Measurements from ENCODE around the gene PSD4. TPM values are rescaled to one million over a fixed set of nuclear protein-coding genes. Genes with fewer than 3 reads are reported as not detected.
A peak's percentile ranks its signal among the peaks of the same experiment; 100 is the strongest.

PSD4 gene
- total and polyA plus RNA-seq, 2 of the 8 experiments (the other 6 are each of a cell fraction or from before 2014, with no cell fraction given), result 0.53 to 1.2 TPM

GRCh38 chr2:113138428-113139322 lies 35.1 kb upstream of the PSD4 start:
- POLR2A ChIA-PET (ENCODE audit: partially characterized antibody), result no interaction called here
- no peak for TF ChIP-seq KDM4A (IDR thresholded peaks at IDR 0.05; ENCODE audit: low read depth, low read length, severe bottlenecking)
- no peak for TF ChIP-seq FOSL1 (IDR thresholded peaks at IDR 0.05; ENCODE audit: insufficient read depth, low read depth, low read length)
- TF ChIP-seq POU5F1 (IDR thresholded peaks at IDR 0.05; ENCODE audit: low read depth, low read length), result no peak
- peak; percentile 49 to 64 for TF ChIP-seq RAD21 (IDR thresholded peaks at IDR 0.05 in 1 of 2, conservative IDR thresholded peaks at IDR 0.05 in 1 of 2; ENCODE audit: low read depth in 2 of 2, low read length in 2 of 2)
- TF ChIP-seq MAFK (IDR thresholded peaks at IDR 0.05; ENCODE audit: low read depth, low read length), result no peak
- TF ChIP-seq, protein P1, sequence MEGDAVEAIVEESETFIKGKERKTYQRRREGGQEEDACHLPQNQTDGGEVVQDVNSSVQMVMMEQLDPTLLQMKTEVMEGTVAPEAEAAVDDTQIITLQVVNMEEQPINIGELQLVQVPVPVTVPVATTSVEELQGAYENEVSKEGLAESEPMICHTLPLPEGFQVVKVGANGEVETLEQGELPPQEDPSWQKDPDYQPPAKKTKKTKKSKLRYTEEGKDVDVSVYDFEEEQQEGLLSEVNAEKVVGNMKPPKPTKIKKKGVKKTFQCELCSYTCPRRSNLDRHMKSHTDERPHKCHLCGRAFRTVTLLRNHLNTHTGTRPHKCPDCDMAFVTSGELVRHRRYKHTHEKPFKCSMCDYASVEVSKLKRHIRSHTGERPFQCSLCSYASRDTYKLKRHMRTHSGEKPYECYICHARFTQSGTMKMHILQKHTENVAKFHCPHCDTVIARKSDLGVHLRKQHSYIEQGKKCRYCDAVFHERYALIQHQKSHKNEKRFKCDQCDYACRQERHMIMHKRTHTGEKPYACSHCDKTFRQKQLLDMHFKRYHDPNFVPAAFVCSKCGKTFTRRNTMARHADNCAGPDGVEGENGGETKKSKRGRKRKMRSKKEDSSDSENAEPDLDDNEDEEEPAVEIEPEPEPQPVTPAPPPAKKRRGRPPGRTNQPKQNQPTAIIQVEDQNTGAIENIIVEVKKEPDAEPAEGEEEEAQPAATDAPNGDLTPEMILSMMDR (IDR thresholded peaks at IDR 0.05; ENCODE audit: control extremely low read depth in 1 of 3, insufficient read depth in 1 of 3, low read depth in 1 of 3, low read length in 3 of 3), result peak in 2 of 3 experiments; percentile 62 to 73; a peak in 3 of 4 replicates
- TF ChIP-seq BACH1 (IDR thresholded peaks at IDR 0.05; ENCODE audit: low read length), result no peak
- no peak for TF ChIP-seq ASH2L (IDR thresholded peaks at IDR 0.05; ENCODE audit: low read length)
- TF ChIP-seq TCF12 (IDR thresholded peaks at IDR 0.05; ENCODE audit: low read depth, low read length), result no peak

More at GRCh38 chr2:113138428-113139322, 35.1 kb upstream of the PSD4 start:
- Histone ChIP-seq H3K9me3 (ENCODE audit: insufficient read depth in 2 of 2, low read depth in 1 of 2, low read length in 1 of 2) (no peaks in the 10 kb centered on the region), H3K23me2 (ENCODE audit: low read depth, low read length) (no peaks in the 10 kb centered on the region), H4K91ac (replicated peaks; ENCODE audit: insufficient read length, low read length) (no peak overlapping the region), H4K20me1 (replicated peaks in 1 of 2; ENCODE audit: control insufficient read depth in 1 of 2, insufficient read depth in 2 of 2, low read length in 2 of 2) (no peaks in the 10 kb centered on the region), H3K14ac (ENCODE audit: insufficient read length) (no peak overlapping the region), H2BK15ac (ENCODE audit: low read length) (no peak overlapping the region), H2BK20ac (ENCODE audit: low read length) (no peak overlapping the region), H3K27me3 (replicated peaks in 1 of 4; ENCODE audit: control insufficient read depth in 3 of 4, extremely low read depth in 1 of 4, insufficient read depth in 3 of 4, low read length in 3 of 4) (no peaks in the 10 kb centered on the region), H3K4me3 (ENCODE audit: extremely low read depth in 1 of 4, insufficient read depth in 2 of 4, low read depth in 3 of 4, low read length in 4 of 4) (no peak overlapping the region), H2BK5ac (ENCODE audit: low read depth, low read length) (no peak overlapping the region), H3K4me1 (replicated peaks in 1 of 4; ENCODE audit: control insufficient read depth in 3 of 4, insufficient read depth in 4 of 4, low read length in 3 of 4) (no peaks in the 10 kb centered on the region), H4K5ac (ENCODE audit: insufficient read length, low read depth, low read length) (no peak overlapping the region), H3K79me1 (ENCODE audit: low read depth, low read length) (no peaks in the 10 kb centered on the region), H3K4ac (replicated peaks; ENCODE audit: insufficient read length, low read depth, low read length) (no peak overlapping the region), H2BK120ac (replicated peaks; ENCODE audit: low read depth, low read length) (no peak overlapping the region), H3K79me2 (ENCODE audit: control insufficient read depth in 1 of 2, insufficient read depth in 2 of 2, low read length in 2 of 2) (no peaks in the 10 kb centered on the region), H3K4me2 (ENCODE audit: insufficient read depth in 1 of 2, low read depth in 2 of 2, low read length in 2 of 2) (no peak overlapping the region), H3K36me3 (ENCODE audit: control insufficient read depth in 2 of 4, insufficient read depth in 4 of 4, low read length in 3 of 4) (no peaks in the 10 kb centered on the region), H3K56ac (replicated peaks; ENCODE audit: insufficient read length, low read depth, low read length) (no peak overlapping the region), H3K9ac (replicated peaks in 1 of 4; ENCODE audit: extremely low read depth in 1 of 4, low read depth in 3 of 4, low read length in 3 of 4) (no peak overlapping the region), H2AFZ (ENCODE audit: low read length) (peak overlapping the region; percentile 83; the same call in 1 of the 2 replicates), H3K23ac (ENCODE audit: insufficient read length) (no peak overlapping the region), H2BK12ac (ENCODE audit: low read depth, low read length) (no peak overlapping the region), H4K8ac (ENCODE audit: extremely low read depth, insufficient read depth, low read length) (no peak overlapping the region), H2AK5ac (ENCODE audit: low read depth, low read length) (no peak overlapping the region), H3K27ac (ENCODE audit: low read depth, low read length) (no peak overlapping the region), H3K18ac (ENCODE audit: extremely low read depth, low read length) (no peak overlapping the region)
- FAIRE-seq, result no peak
- CTCF ChIA-PET (ENCODE audit: partially characterized antibody), result interaction anchor here (0.6 to 12.3 kb wide), 38 partner anchors 9 to 553 kb away, joined by 3 to 253 read pairs (median 6); partner anchors contain the start of gene PSD4
- DNase-seq (ENCODE audit: low read depth in 1 of 2, low spot score in 2 of 2), result peak in 1 of 2 experiments; percentile 48
- WGBS, 2 experiments (ENCODE audit: extremely low coverage in 1 of 2, insufficient coverage in 1 of 2, insufficient read length in 1 of 2, insufficient replicate concordance in 2 of 2, low coverage in 1 of 2, low lambda C conversion rate in 2 of 2, missing lambda C conversion rate in 1 of 2), result 67% methylated on average over 13 of the region's 13 CpGs; no CpG with 5 or more reads in 1 of the 2 experiments
